ENCODE data around the gene TGFBR3. TPM values are rescaled to one million over a fixed set of nuclear protein-coding genes. Genes with fewer than 3 reads are reported as not detected.

The TGFBR3 gene
- total RNA-seq, 1 donor from 2014 or later: 29.9 TPM

DNA sequence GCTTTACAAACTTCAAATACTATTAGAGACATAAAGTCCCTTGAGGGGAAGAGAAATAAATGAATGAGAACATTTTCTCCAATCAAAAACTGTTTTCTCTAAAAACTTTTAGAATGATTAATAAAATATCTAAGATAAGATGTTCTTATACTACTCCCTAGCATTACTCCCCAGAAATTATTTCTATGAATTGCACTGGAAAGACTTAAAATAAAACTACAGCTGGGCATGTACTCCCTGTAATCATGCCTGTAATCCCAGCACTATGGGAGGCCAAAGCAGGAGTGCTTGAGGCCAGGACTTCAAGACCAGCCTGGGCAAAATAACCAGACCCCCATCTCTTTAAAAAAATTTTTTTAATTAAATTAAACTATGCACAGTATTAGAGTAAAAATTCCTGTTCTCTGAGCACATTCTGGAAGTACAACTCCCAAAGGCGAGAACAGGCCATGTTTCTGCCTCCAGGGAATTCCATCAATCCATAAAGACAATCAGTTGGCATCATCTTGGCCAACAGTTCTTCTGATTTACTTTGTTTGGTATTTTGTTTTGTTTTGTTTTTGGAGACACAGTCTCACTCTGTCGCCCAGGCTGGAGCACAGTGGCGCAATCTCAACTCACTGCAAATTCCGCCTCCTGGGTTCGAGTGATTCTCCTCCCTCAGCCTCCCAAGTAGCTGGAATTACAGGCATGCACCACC, 77.9 kb downstream of the TGFBR3 start:
- peaks cover 8% of the 10 kb centered on the region for H3K27me3 Mint-ChIP-seq (ENCODE audit: low read depth)
- H3K27ac Mint-ChIP-seq: no peak overlapping the region
- no peaks in the 10 kb centered on the region for H3K9me3 Mint-ChIP-seq
- no peak for DNase-seq (ENCODE audit: low spot score)
- H3K4me1 Mint-ChIP-seq (ENCODE audit: low read depth): peaks cover 62% of the 10 kb centered on the region
- H3K4me3 Mint-ChIP-seq (ENCODE audit: low read depth): no peak overlapping the region
- peaks cover 10% of the 10 kb centered on the region for H3K36me3 Mint-ChIP-seq (ENCODE audit: low read depth)
- intact Hi-C loops (cut with micrococcal nuclease): no loop called here

DNA sequence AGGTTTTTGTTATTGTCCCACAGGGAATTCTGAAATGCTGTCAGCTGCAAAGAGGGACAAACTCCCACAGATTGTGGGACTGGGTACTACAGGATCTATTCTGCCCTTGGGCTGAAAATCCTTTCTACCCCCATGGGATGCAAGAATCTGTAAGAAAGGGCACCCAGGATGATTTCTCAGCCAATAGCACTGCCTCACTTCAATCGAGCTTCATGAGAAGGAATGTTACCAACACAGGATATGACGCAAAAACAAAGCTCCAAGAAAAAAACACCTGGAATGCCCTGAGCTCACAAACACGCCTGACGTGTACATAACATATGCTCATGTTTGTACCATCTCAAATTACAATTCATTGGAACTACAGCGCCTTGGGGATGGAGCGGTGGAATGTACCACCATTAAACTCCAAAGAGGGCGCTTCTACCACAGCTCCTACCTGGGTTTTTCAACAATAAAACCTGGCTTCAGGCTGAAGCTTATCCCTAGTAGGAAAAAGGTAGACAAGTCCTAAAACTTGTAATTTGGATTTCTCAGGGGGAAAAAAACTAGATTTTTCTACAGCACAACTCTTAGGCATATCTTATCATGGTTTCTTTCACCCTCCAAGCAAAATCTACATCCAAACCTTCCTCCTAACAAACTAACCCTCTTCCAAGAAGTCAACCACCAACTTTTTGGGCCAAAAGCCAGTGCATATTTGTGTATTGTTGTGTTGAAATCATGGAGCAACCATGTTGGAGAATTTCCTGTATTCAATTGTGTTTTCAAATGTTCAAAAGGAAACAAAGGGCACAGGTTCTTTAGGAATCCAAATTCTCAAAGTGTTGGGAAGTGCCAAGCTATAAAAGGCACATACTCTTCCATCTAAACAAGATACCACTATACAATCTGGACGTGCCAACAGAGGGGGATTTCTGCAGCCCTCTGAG, 78.9 kb downstream of the TGFBR3 start:
- Mint-ChIP-seq H3K4me3 (ENCODE audit: low read depth) (no peak overlapping the region), H3K9me3 (no peaks in the 10 kb centered on the region), H3K27me3 (ENCODE audit: low read depth) (peaks cover 8% of the 10 kb centered on the region), H3K4me1 (ENCODE audit: low read depth) (peaks cover 63% of the 10 kb centered on the region), H3K36me3 (ENCODE audit: low read depth) (peaks cover 17% of the 10 kb centered on the region), H3K27ac (no peak overlapping the region)
- DNase-seq (ENCODE audit: low spot score): no peak
- intact Hi-C loops (cut with micrococcal nuclease): no loop called here

DNA sequence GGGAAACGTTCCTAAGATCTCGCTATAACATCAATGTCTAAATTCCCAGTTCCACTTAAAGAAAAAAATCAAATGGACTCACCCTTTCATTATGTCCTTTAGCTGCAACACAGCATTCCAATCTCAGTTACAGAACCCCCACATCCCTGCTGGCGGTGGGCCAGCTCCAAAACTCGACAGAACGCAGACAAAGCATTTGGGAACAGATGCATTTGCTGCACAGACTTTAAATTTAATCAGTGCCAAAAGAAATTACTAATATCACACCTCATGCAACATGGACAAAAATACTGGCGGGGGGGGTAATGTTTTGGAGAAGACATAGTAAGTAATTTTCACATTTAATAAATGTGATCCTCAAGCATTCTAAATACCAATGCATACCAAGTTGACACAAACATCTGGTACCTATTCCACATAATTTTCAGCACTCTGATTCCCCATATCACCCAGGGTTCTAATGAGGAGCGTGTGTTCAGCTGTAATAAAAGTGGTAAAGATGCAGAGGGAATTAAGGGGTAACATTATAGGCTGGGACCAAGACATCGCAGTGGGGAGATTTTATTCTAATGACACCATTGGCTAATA, 79.7 kb downstream of the TGFBR3 start:
- no peak overlapping the region for H3K4me3 Mint-ChIP-seq (ENCODE audit: low read depth)
- no peaks in the 10 kb centered on the region for H3K9me3 Mint-ChIP-seq
- DNase-seq (ENCODE audit: low spot score): no peak
- H3K27ac Mint-ChIP-seq: peak overlapping the region; percentile 23
- intact Hi-C loops (cut with micrococcal nuclease): no loop called here
- H3K4me1 Mint-ChIP-seq (ENCODE audit: low read depth): peaks cover 57% of the 10 kb centered on the region
- peaks cover 10% of the 10 kb centered on the region for H3K27me3 Mint-ChIP-seq (ENCODE audit: low read depth)
- H3K36me3 Mint-ChIP-seq (ENCODE audit: low read depth): peaks cover 21% of the 10 kb centered on the region

DNA sequence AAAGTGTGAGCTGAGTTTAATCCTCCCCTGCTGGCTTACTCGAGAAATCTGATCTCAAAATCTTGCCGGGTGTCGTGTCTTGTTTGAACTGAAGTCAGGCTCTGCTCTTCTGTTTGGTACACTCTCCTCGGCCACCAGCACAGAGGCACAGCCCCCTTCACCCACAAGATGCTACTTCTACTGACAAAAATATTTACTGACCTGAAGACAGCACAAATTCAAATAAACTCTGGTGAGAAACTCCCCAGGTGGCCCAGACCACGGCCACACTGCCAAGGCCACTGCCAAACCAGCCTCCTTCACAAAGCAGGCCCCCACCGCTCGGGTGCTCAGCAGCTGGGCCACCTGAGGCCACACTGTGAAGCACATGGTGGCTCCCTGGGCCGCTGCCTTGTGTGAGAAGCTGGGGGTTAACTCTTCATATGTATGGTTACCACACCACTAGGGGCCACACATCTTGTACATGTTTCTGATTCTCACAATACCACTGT, 80.6 kb downstream of the TGFBR3 start:
- H3K27ac Mint-ChIP-seq: peak overlapping the region; percentile 69
- no peaks in the 10 kb centered on the region for H3K9me3 Mint-ChIP-seq
- peaks cover 23% of the 10 kb centered on the region for H3K36me3 Mint-ChIP-seq (ENCODE audit: low read depth)
- no peak overlapping the region for H3K4me3 Mint-ChIP-seq (ENCODE audit: low read depth)
- DNase-seq (ENCODE audit: low spot score): no peak
- peaks cover 54% of the 10 kb centered on the region for H3K4me1 Mint-ChIP-seq (ENCODE audit: low read depth)
- intact Hi-C loops (cut with micrococcal nuclease): loop anchor here (2.0 kb wide), 2 partner anchors 43 to 79 kb away; no protein-coding TSS in a partner anchor
- peaks cover 8% of the 10 kb centered on the region for H3K27me3 Mint-ChIP-seq (ENCODE audit: low read depth)

DNA sequence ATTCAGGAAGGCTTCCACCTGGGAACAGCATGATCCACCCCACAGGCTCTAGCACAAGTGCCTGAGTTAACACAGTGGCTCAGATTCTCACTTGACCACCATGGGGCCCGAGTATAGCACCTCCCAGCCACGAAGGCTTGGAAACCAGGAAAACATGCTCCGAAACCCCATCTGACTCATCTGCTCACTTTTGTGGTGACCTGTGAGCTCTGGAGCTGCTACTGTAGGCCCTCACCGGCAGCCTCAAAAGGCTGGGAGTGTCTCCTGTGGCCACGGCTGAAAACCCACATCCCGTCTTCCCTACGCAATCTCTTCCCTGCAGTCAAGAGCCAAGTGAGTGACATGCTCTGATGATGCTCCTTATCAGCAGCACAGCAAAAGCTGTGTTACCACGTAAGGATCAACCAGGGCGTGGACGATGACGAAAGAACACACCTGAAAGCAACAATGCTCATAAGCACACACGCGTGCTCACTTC, 81.4 kb downstream of the TGFBR3 start:
- H3K4me1 Mint-ChIP-seq (ENCODE audit: low read depth): peaks cover 53% of the 10 kb centered on the region
- DNase-seq (ENCODE audit: low spot score): peak; percentile 86
- peak overlapping the region; percentile 74 for H3K4me3 Mint-ChIP-seq (ENCODE audit: low read depth)
- no peaks in the 10 kb centered on the region for H3K9me3 Mint-ChIP-seq
- peak overlapping the region; percentile 93 for H3K27ac Mint-ChIP-seq
- intact Hi-C loops (cut with micrococcal nuclease): loop anchor here (1.0 to 5.0 kb wide), 9 partner anchors 42 to 302 kb away; partner anchors contain the start of gene CDC7
- peaks cover 25% of the 10 kb centered on the region for H3K36me3 Mint-ChIP-seq (ENCODE audit: low read depth)
- H3K27me3 Mint-ChIP-seq (ENCODE audit: low read depth): peaks cover 8% of the 10 kb centered on the region

DNA sequence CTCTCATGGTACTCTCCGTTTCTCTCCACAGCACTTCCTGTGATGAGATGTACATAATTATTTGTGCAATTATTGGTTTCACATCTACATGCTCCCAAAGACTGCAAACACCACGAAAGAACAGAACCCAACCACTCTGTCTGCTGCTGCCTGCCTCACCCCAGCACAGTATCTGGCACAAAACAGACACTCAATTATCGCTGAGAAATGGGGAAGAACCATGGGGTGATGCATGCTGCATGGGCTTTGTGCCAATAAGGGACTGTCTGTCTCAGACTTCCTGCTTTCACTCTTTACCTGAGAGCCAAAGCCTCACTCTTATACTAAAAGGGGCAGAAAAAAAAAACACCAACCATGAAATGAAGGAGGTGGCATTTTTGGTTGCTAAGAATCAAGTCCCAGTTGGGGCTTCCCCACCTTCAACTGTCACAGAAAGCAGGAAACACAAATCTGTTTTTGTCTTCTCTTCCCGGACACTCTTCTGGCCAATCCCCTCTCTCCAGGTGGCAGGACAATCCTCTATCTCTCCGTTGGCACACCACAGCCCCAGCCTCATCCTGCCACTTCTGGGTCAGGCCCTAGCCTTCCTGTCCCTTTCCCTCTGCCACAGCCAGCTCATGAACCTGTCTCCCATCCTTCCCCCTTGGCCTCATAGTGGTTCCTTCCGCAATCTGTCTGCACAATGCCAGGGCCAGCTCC, 82.0 kb downstream of the TGFBR3 start:
- Mint-ChIP-seq H3K4me3 (ENCODE audit: low read depth) (peak overlapping the region; percentile 74), H3K4me1 (ENCODE audit: low read depth) (peaks cover 52% of the 10 kb centered on the region), H3K9me3 (no peaks in the 10 kb centered on the region), H3K27ac (peak overlapping the region; percentile 93), H3K36me3 (ENCODE audit: low read depth) (peaks cover 27% of the 10 kb centered on the region), H3K27me3 (ENCODE audit: low read depth) (peaks cover 8% of the 10 kb centered on the region)
- peak; percentile 66 for DNase-seq (ENCODE audit: low spot score)
- intact Hi-C loops (cut with micrococcal nuclease): loop anchor here (1.0 to 5.0 kb wide), 9 partner anchors 41 to 302 kb away; partner anchors contain the start of gene CDC7

DNA sequence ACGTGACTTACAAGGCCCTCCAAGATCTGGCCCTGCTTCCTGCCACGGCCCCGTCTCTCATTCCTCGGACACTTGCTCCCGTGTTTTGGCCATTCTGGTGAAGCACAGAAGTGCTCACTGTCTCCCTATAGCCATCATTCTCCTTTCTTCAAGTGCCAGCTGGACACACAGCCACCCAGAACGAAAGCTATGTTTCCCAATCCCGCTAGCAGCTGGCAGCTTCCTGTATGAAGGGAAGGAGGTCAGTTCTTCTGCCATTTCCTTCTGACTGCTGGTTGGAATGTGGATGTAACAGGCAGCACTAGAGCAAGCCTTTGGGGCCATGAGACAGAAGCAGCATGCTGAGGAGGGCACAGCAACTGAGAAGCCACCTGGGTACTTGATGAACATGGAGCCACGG, 82.8 kb downstream of the TGFBR3 start:
- Mint-ChIP-seq H3K9me3 (no peaks in the 10 kb centered on the region), H3K27ac (peak overlapping the region; percentile 93), H3K36me3 (ENCODE audit: low read depth) (peaks cover 27% of the 10 kb centered on the region), H3K4me1 (ENCODE audit: low read depth) (peaks cover 57% of the 10 kb centered on the region), H3K27me3 (ENCODE audit: low read depth) (peaks cover 8% of the 10 kb centered on the region), H3K4me3 (ENCODE audit: low read depth) (no peak overlapping the region)
- intact Hi-C loops (cut with micrococcal nuclease): loop anchor here (5.0 kb wide), 1 partner anchor 301 kb away; the partner anchor contains the start of gene CDC7
- DNase-seq (ENCODE audit: low spot score): no peak

DNA sequence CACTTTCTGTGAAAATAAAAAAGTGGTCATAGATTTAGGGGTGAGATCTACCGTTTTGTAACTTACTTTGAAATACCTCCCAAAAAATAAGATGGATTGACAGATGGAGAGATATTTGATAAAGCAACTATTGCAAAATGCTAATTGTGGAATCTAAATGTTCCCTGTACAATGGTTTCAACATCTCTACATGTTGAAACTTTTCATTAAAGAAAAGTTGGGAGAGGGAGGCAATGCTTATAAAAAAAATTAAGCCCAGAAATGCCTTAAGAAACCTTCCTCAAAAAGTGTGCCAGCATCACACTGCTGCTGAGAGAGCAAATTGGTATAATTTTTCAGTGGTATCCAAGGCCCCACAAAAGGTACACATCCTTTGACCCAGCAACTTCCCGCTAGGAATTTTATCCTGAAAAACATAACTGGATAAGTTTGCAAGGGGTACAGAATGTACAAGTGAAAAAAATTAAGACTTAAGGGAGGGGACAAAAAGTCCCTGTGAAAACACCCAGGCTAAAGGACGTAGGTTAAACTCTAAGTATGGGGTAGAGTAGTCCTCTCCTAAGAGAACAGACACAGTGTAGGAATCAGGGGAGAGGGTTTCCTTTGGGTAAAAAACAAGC, 84.3 kb downstream of the TGFBR3 start:
- DNase-seq (ENCODE audit: low spot score): no peak
- H3K27me3 Mint-ChIP-seq (ENCODE audit: low read depth): peaks cover 8% of the 10 kb centered on the region
- peaks cover 57% of the 10 kb centered on the region for H3K4me1 Mint-ChIP-seq (ENCODE audit: low read depth)
- no peak overlapping the region for H3K4me3 Mint-ChIP-seq (ENCODE audit: low read depth)
- H3K27ac Mint-ChIP-seq: peak overlapping the region; percentile 24
- peaks cover 32% of the 10 kb centered on the region for H3K36me3 Mint-ChIP-seq (ENCODE audit: low read depth)
- intact Hi-C loops (cut with micrococcal nuclease): loop anchor here (5.0 kb wide), 1 partner anchor 299 kb away; the partner anchor contains the start of gene CDC7
- no peaks in the 10 kb centered on the region for H3K9me3 Mint-ChIP-seq

DNA sequence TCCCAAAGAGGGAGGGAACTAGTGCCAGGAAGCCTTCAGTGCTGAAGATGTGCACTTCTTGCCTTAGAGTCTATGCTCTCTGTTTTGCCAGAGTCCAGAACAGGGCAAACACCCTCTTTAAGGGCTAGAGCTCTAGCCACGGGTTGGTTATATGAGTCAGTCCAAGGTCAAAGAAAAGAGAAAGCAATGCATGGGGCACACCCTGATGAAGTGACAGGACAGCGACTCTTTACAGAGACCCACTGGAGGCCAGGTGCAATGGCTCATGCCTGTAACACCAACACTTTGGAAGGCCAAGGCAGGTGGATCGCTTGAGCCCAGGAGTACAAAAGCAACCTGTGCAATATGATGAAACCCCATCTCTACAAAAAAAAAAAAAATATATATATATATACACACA, 86.1 kb downstream of the TGFBR3 start:
- peaks cover 52% of the 10 kb centered on the region for H3K4me1 Mint-ChIP-seq (ENCODE audit: low read depth)

DNA sequence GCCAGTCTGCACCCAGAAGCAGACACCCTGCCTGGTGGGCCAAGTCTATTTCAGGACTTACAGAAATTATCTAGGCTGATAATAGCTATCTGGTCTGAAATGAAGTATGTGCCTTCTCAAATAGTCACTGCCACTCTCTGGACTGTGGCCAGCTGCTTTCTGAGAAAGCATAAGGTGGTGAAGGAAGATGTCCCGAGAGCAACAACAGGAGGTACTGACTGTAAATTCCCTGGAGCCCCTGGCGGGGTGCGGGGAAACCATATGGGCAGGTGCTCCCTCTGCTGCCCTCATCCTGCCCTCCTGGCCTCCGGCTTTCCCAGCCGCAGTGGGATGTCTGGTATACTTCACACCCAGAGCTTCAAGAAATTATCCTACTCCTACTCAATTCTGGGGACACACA, 86.8 kb downstream of the TGFBR3 start:
- H3K4me1 Mint-ChIP-seq (ENCODE audit: low read depth): peaks cover 45% of the 10 kb centered on the region
- intact Hi-C loops (cut with micrococcal nuclease): no loop called here

More for the DNA sequence above, 86.1 kb downstream of the TGFBR3 start:
- peaks cover 49% of the 10 kb centered on the region for H3K36me3 Mint-ChIP-seq (ENCODE audit: low read depth)
- no peaks in the 10 kb centered on the region for H3K9me3 Mint-ChIP-seq
- intact Hi-C loops (cut with micrococcal nuclease): loop anchor here (5.0 kb wide), 1 partner anchor 298 kb away; the partner anchor contains the start of gene CDC7
- no peak for DNase-seq (ENCODE audit: low spot score)
- H3K4me3 Mint-ChIP-seq (ENCODE audit: low read depth): no peak overlapping the region
- H3K27me3 Mint-ChIP-seq (ENCODE audit: low read depth): peaks cover 2% of the 10 kb centered on the region
- H3K27ac Mint-ChIP-seq: no peak overlapping the region

DNA sequence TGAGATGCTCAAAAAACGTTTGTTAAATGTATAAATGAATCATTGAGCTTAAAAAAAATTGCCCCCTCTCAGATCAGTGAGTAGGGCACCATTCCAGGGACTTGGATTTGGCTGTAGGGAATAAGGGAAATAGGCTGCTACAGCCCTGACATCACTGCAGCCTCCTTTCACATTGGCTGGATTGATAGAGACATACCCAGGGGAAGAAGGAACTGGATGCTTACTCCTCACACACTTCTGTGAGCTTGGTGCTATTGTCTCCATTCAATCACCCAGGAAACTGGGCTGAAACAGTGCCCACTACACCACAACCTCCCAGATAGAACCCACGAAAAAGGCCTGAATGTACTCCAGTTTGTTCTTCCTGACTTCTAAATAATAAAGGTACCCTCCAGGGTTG, 87.2 kb downstream of the TGFBR3 start:
- peaks cover 2% of the 10 kb centered on the region for H3K27me3 Mint-ChIP-seq (ENCODE audit: low read depth)
- intact Hi-C loops (cut with micrococcal nuclease): no loop called here
- H3K9me3 Mint-ChIP-seq: peaks cover 3% of the 10 kb centered on the region
- DNase-seq (ENCODE audit: low spot score): no peak
- H3K27ac Mint-ChIP-seq: no peak overlapping the region
- peaks cover 54% of the 10 kb centered on the region for H3K36me3 Mint-ChIP-seq (ENCODE audit: low read depth)
- H3K4me3 Mint-ChIP-seq (ENCODE audit: low read depth): no peak overlapping the region
- peaks cover 42% of the 10 kb centered on the region for H3K4me1 Mint-ChIP-seq (ENCODE audit: low read depth)

More for the DNA sequence above, 86.8 kb downstream of the TGFBR3 start:
- DNase-seq (ENCODE audit: low spot score): no peak
- H3K9me3 Mint-ChIP-seq: peaks cover 3% of the 10 kb centered on the region
- H3K27me3 Mint-ChIP-seq (ENCODE audit: low read depth): peaks cover 2% of the 10 kb centered on the region
- H3K36me3 Mint-ChIP-seq (ENCODE audit: low read depth): peaks cover 54% of the 10 kb centered on the region
- no peak overlapping the region for H3K4me3 Mint-ChIP-seq (ENCODE audit: low read depth)
- no peak overlapping the region for H3K27ac Mint-ChIP-seq

Measured in activated T-helper 2 cell treated with anti-CD3 and anti-CD28 coated beads, Interferon-gamma antibody, Interleukin-2, Interleukin-4, amounts not matched to agents 10 μg/mL and 5 μg/mL and 100 μg/mL, durations not matched to agents 14 hours and 24 hours and 36 hours (primary cell).